HepG2 (cell line): ENCODE results near the gene TOM1L2. TPM values are rescaled to one million over a fixed set of nuclear protein-coding genes. Genes with fewer than 3 reads are reported as not detected.

Source experiments
- ATAC-seq: fragments of 200-7000 bp; cut with Tn5 transposase; 3 replicates; pipeline ENCODE4 v1.9.1; 2020; ENCODE audit warnings: mild to moderate bottlenecking, moderate library complexity
- BruUV-seq: library from RNA; stranded (reverse); fragments of 400-500 nt; replicated peaks from 2 replicates; lab custom pipeline; 2021; lab: Mats Ljungman, UMichigan
- CTCF ChIA-PET: fragments of 300-600 bp; formaldehyde crosslinking; extraction: SDS; loops from one replicate; lab custom pipeline; 2021; ENCODE audit warnings: low total read pairs, inconsistent platforms, low intra/inter-chr PET ratio; lab: Yijun Ruan, JAX
- POLR2A ChIA-PET: fragments of 350-600 bp; sonication (Branson Sonifier 250); formaldehyde crosslinking; loops from one replicate; lab custom pipeline; 2020; ENCODE audit warnings: antibody characterized with exemption, inconsistent platforms; lab: Yijun Ruan, JAX
- DNase-seq: peaks from one replicate; pipeline ENCODE4 v3.0.0-alpha.2; 2015; ENCODE audit warnings: low spot score
- FAIRE-seq: peaks from 3 replicates; lab custom pipeline; 2011; peaks lifted over from hg19 to GRCh38; lab: Jason Lieb, UNC
- H2AFZ ChIP-seq: one replicate; pipeline ENCODE4 v1.6.1; 2011; ENCODE audit warnings: low read length, inconsistent platforms
- H3K27ac ChIP-seq: fragments of 300-600 bp; 3 replicates; pipeline ENCODE4 v1.8.0; 2011; ENCODE audit warnings: mixed run types, mild to moderate bottlenecking, mixed read lengths, low read length, inconsistent platforms; ENCODE audit not compliant: insufficient read depth; ENCODE audit errors: extremely low read length
- H3K27me3 ChIP-seq, 2 experiments: fragments of 200-600 bp in 1 of 2; 2 replicates in 1 of 2; 3 replicates in 1 of 2; pipeline versions ENCODE4 v1.6.0 to v1.8.0; 2011; ENCODE audit warnings: low read length in 2 of 2, mild to moderate bottlenecking in 2 of 2, moderate library complexity in 2 of 2, inconsistent platforms in 1 of 2; ENCODE audit not compliant: insufficient read depth in 2 of 2, control insufficient read depth in 1 of 2
- H3K36me3 ChIP-seq, 2 experiments: fragments of 200-600 bp in 1 of 2; replicated peaks in 1 of 2; 2 replicates in 1 of 2; 3 replicates in 1 of 2; pipeline versions ENCODE4 v1.5.1 to v1.8.0; 2011; ENCODE audit warnings: low read length in 2 of 2, inconsistent platforms in 1 of 2; ENCODE audit not compliant: insufficient read depth in 2 of 2, control insufficient read depth in 1 of 2
- H3K4me1 ChIP-seq: 2 replicates; pipeline ENCODE4 v1.5.1; 2012; ENCODE audit warnings: low read length, inconsistent platforms; ENCODE audit not compliant: insufficient read depth
- H3K4me2 ChIP-seq: 2 replicates; pipeline ENCODE4 v1.6.0; 2011; ENCODE audit warnings: low read depth, low read length, inconsistent platforms
- H3K4me3 ChIP-seq, 3 experiments: fragments of 200-600 bp in 1 of 3; sonication (generic), shearing (Covaris generic) in 1 of 3; replicated peaks in 1 of 3; 2 replicates each; pipeline ENCODE4 v1.5.1; 2011 to 2016; ENCODE audit warnings: low read length in 3 of 3, inconsistent platforms in 2 of 3, low read depth in 2 of 3, mild to moderate bottlenecking in 2 of 3, control low read depth in 1 of 3, mixed read lengths in 1 of 3; ENCODE audit not compliant: insufficient read depth in 1 of 3
- H3K79me2 ChIP-seq: one replicate; pipeline ENCODE4 v1.6.1; 2011; ENCODE audit warnings: low read length, inconsistent platforms; ENCODE audit not compliant: insufficient read depth
- H3K9ac ChIP-seq: 2 replicates; pipeline ENCODE4 v1.6.0; 2011; ENCODE audit warnings: mild to moderate bottlenecking, low read depth, low read length, inconsistent platforms; ENCODE audit not compliant: insufficient read depth
- H3K9me3 ChIP-seq: 2 replicates; pipeline ENCODE4 v1.5.1; 2012; ENCODE audit warnings: mild to moderate bottlenecking, low read length
- H4K20me1 ChIP-seq: 2 replicates; pipeline ENCODE4 v1.6.0; 2011; ENCODE audit warnings: inconsistent platforms, mild to moderate bottlenecking, low read length, moderate library complexity; ENCODE audit not compliant: insufficient read depth
- ATF2 ChIP-seq: sonication (generic); formaldehyde crosslinking; IDR thresholded peaks from 2 replicates; pipeline ENCODE4 v1.4.0; 2020; ENCODE audit warnings: missing genetic modification reagents
- BATF2 ChIP-seq: sonication (generic); formaldehyde crosslinking; IDR thresholded peaks from 2 replicates; pipeline ENCODE4 v1.8.0; 2022; ENCODE audit warnings: mild to moderate bottlenecking, missing genetic modification reagents, moderate library complexity
- GLI4 ChIP-seq: sonication (generic); formaldehyde crosslinking; IDR thresholded peaks from 2 replicates; pipeline ENCODE4 v1.5.1; 2020; ENCODE audit warnings: missing genetic modification reagents, mild to moderate bottlenecking, moderate library complexity, borderline replicate concordance
- HOXA3 ChIP-seq: sonication (generic); formaldehyde crosslinking; IDR thresholded peaks from 2 replicates; pipeline ENCODE4 v1.5.0; 2020; ENCODE audit warnings: missing genetic modification reagents
- MEIS2 ChIP-seq: sonication (generic); formaldehyde crosslinking; IDR thresholded peaks from 2 replicates; pipeline ENCODE4 v1.9.0; 2021; ENCODE audit warnings: mild to moderate bottlenecking, missing genetic modification reagents
- RBM39 ChIP-seq: fragments of 200-400 bp; formaldehyde crosslinking; IDR thresholded peaks from one replicate; pipeline ENCODE4 v1.6.1; 2018; ENCODE audit warnings: antibody characterized with exemption, mild to moderate bottlenecking, low read depth, low read length; ENCODE audit not compliant: poor library complexity, severe bottlenecking
- REPIN1 ChIP-seq: sonication (generic); formaldehyde crosslinking; IDR thresholded peaks from 2 replicates; pipeline ENCODE4 v1.8.0; 2022; ENCODE audit warnings: missing genetic modification reagents, low read depth, mild to moderate bottlenecking, borderline replicate concordance
- RFXANK ChIP-seq: IDR thresholded peaks from 2 replicates; pipeline ENCODE4 v1.6.1; 2016
- ZNF124 ChIP-seq: sonication (generic); formaldehyde crosslinking; IDR thresholded peaks from 2 replicates; pipeline ENCODE4 v1.4.0; 2020; ENCODE audit warnings: missing genetic modification reagents
- ZSCAN22 ChIP-seq: sonication (generic); formaldehyde crosslinking; IDR thresholded peaks from 2 replicates; pipeline ENCODE4 v1.4.0; 2020; ENCODE audit warnings: mild to moderate bottlenecking, missing genetic modification reagents
- WGBS: methylation state at CpG from one replicate; pipeline ENCODE4 v1.1.6; 2017; ENCODE audit warnings: low lambda C conversion rate; 5-methylcytosine and 5-hydroxymethylcytosine counted together
- in situ Hi-C: cut with HindIII; loops from 2 replicates; pipeline ENCODE4 v1.10.0; 2017; ENCODE audit warnings: low pct_unique_long_range_greater_than_20kb; ENCODE audit not compliant: extremely low pct_ligation_motif_present
- intact Hi-C: fragments of 100-400 bp; cut with micrococcal nuclease; formaldehyde crosslinking; loops from one replicate; pipeline ENCODE4 v1.10.0; 2022; ENCODE audit not compliant: unreplicated experiment
- polyA plus RNA-seq, 8 experiments: library from polyadenylated mRNA; depleted of rRNA in 3 of 8; stranded (reverse) in 7 of 8; unstranded in 1 of 8; fragments of >200 nt; fragmentation: Illumina TruSeq in 4 of 8; extraction: Trizol in 4 of 8; gene quantifications; 2 replicates each; pipeline versions ENCODE4 v1.2.1 to v1.2.3, GENCODE V29; 2011 to 2016; ENCODE audit warnings: low read depth in 4 of 8, missing spikeins in 1 of 8, mixed read lengths in 1 of 8; ENCODE audit not compliant: insufficient read depth in 1 of 8
- total RNA-seq, 5 experiments: library from RNA; depleted of rRNA; stranded (reverse); fragments of >200 nt; fragmentation: Illumina TruSeq; extraction: Trizol; gene quantifications; 2 replicates each; pipeline ENCODE4 v1.2.3, GENCODE V29; 2016; ENCODE audit warnings: low read depth in 1 of 5
- TF ChIP-seq, protein P1 (sequence below): sonication (generic); formaldehyde crosslinking; IDR thresholded peaks from 2 replicates; pipeline ENCODE4 v1.4.0; 2020; ENCODE audit warnings: mild to moderate bottlenecking, missing genetic modification reagents, borderline replicate concordance
- TF ChIP-seq, protein P2 (sequence below): sonication (generic); formaldehyde crosslinking; conservative IDR thresholded peaks from 2 replicates; pipeline ENCODE4 v1.4.0; 2020; ENCODE audit warnings: missing genetic modification reagents

The TOM1L2 gene
- total and polyA plus RNA-seq, 2 of the 13 experiments (the other 11 are each of a cell fraction or from before 2014, with no cell fraction given): 4.7 to 7.4 TPM

DNA sequence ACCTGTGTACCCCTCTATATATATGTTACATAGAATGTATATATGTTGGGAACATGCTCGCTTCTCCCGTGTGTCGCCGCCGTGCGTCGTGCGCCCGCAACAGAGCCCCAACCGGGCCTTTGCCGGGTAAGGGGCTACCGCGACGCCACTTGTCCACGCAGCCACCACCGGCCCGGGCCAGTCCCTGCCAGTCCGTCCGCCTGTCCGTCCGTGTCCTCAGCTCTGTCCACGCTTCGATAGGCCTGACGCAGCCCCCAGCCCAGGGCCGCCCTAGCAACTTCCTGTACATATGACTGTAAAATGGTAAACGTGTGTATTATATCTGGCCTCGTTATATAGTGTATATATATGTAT is 161.3 kb downstream of the TOM1L2 start (continued):
- TF ChIP-seq BATF2 (CRISPR knock-in tag) (no peak), ATF2 (CRISPR knock-in tag) (no peak), RBM39 (peak; percentile 71), HOXA3 (CRISPR knock-in tag) (peak; percentile 1; the same call in 1 of the 2 replicates), ZSCAN22 (CRISPR knock-in tag) (no peak), RFXANK (CRISPR knock-in tag) (no peak)

DNA sequence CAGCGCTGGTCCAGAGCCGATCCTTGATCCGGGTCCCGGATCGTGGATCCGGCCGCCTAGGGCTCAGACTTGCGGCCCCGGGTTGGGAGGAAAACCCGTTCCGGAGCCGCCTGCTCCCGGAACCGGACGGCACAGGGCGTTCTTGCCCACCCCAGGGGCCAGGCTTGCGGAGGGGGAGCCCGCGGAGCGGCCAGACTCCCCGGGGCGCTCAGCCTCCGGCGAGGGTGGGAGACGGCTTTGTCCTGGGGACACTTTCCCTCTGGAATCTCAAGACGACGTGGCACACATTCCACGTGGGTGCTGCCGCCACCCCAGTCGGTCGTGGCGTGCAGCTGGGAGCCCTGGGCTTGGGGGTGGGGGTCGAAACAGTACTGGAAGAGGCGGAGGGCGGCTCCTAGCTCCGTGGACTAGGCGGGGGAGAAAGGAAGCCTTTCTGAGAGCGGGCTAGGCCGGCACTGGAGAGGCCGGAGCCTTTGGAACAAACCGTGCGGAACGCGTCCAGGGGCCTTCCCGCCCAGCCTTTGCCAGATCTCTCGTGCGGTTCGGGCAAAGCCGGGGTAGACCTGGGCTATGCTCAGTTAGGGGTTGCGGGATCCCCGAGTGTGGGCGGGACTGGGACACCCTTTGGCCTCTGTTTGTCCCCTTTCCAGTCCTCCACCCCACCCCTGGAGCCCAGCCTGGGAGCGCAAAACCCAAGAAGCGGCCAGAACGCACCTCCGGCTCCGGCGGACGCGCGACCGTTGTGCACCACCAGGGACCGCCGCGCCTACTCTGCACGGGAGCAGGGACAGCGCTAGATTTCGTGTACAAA is 161.9 kb downstream of the TOM1L2 start:
- Histone ChIP-seq H3K79me2 (no peaks in the 10 kb centered on the region), H3K9me3 (no peaks in the 10 kb centered on the region), H3K27me3 (no peaks in the 10 kb centered on the region), H4K20me1 (0 out of 2 replicates have a peak, but pooled peaks cover 7% of the 10 kb centered on the region), H3K4me2 (no peak overlapping the region), H3K27ac (no peak overlapping the region), H3K9ac (no peak overlapping the region), H3K36me3 (peaks cover 18 to 19% of the 10 kb centered on the region in 2 experiments), H2AFZ (no peak overlapping the region), H3K4me3 (no peak overlapping the region), H3K4me1 (peaks cover 47% of the 10 kb centered on the region)
- no peak for FAIRE-seq
- 97% methylated on average over 49 of the region's 68 CpGs for WGBS
- no peak for DNase-seq
- no TSS peak for BruUV-seq
- POLR2A ChIA-PET: no interaction called here
- in situ Hi-C loops: loop anchor here (5.0 kb wide), 1 partner anchor 52 kb away; no protein-coding TSS in a partner anchor
- no peak for ATAC-seq
- intact Hi-C loops: no loop called here
- CTCF ChIA-PET: no interaction called here
- TF ChIP-seq REPIN1 (CRISPR knock-in tag): no peak
- TF ChIP-seq, protein P1, sequence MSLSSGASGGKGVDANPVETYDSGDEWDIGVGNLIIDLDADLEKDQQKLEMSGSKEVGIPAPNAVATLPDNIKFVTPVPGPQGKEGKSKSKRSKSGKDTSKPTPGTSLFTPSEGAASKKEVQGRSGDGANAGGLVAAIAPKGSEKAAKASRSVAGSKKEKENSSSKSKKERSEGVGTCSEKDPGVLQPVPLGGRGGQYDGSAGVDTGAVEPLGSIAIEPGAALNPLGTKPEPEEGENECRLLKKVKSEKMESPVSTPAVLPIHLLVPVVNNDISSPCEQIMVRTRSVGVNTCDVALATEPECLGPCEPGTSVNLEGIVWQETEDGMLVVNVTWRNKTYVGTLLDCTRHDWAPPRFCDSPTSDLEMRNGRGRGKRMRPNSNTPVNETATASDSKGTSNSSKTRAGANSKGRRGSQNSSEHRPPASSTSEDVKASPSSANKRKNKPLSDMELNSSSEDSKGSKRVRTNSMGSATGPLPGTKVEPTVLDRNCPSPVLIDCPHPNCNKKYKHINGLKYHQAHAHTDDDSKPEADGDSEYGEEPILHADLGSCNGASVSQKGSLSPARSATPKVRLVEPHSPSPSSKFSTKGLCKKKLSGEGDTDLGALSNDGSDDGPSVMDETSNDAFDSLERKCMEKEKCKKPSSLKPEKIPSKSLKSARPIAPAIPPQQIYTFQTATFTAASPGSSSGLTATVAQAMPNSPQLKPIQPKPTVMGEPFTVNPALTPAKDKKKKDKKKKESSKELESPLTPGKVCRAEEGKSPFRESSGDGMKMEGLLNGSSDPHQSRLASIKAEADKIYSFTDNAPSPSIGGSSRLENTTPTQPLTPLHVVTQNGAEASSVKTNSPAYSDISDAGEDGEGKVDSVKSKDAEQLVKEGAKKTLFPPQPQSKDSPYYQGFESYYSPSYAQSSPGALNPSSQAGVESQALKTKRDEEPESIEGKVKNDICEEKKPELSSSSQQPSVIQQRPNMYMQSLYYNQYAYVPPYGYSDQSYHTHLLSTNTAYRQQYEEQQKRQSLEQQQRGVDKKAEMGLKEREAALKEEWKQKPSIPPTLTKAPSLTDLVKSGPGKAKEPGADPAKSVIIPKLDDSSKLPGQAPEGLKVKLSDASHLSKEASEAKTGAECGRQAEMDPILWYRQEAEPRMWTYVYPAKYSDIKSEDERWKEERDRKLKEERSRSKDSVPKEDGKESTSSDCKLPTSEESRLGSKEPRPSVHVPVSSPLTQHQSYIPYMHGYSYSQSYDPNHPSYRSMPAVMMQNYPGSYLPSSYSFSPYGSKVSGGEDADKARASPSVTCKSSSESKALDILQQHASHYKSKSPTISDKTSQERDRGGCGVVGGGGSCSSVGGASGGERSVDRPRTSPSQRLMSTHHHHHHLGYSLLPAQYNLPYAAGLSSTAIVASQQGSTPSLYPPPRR (CRISPR knock-in tag): no peak
- TF ChIP-seq, protein P2, sequence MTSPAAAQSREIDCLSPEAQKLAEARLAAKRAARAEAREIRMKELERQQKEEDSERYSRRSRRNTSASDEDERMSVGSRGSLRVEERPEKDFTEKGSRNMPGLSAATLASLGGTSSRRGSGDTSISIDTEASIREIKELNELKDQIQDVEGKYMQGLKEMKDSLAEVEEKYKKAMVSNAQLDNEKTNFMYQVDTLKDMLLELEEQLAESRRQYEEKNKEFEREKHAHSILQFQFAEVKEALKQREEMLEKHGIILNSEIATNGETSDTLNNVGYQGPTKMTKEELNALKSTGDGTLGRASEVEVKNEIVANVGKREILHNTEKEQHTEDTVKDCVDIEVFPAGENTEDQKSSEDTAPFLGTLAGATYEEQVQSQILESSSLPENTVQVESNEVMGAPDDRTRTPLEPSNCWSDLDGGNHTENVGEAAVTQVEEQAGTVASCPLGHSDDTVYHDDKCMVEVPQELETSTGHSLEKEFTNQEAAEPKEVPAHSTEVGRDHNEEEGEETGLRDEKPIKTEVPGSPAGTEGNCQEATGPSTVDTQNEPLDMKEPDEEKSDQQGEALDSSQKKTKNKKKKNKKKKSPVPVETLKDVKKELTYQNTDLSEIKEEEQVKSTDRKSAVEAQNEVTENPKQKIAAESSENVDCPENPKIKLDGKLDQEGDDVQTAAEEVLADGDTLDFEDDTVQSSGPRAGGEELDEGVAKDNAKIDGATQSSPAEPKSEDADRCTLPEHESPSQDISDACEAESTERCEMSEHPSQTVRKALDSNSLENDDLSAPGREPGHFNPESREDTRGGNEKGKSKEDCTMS: no peak
- no peak for TF ChIP-seq MEIS2
- no peak for TF ChIP-seq ZNF124 (CRISPR knock-in tag)
- TF ChIP-seq GLI4 (CRISPR knock-in tag): no peak
